SK-N-SH (cell line): ENCODE data around the gene UBE2I. TPM values are rescaled to one million over a fixed set of nuclear protein-coding genes. Genes with fewer than 3 reads are reported as not detected.
A peak's percentile ranks its signal among the peaks of the same experiment; 100 is the strongest.

ENCODE experiments used
- CTCF ChIA-PET: fragments of 300-600, 350-600 bp; formaldehyde crosslinking; extraction: SDS; loops from one replicate; lab custom pipeline; 2021; lab: Yijun Ruan, JAX
- POLR2A ChIA-PET: fragments of 350-600 bp; sonication (Branson Sonifier 250); formaldehyde crosslinking; extraction: SDS; loops from one replicate; lab custom pipeline; 2020; ENCODE audit warnings: antibody characterized with exemption, inconsistent platforms; lab: Yijun Ruan, JAX
- DNase-seq: peaks from one replicate; pipeline ENCODE4 v3.0.0; 2012
- H2AFZ ChIP-seq: fragments of 200-600 bp; sonication (generic); 2 replicates; pipeline ENCODE4 v1.8.1; 2016; ENCODE audit warnings: antibody characterized with exemption, mild to moderate bottlenecking, low read depth
- H3F3A ChIP-seq: fragments of 200-600 bp; sonication (generic); replicated peaks from 2 replicates; pipeline ENCODE3; 2016; ENCODE audit warnings: antibody characterized with exemption, mild to moderate bottlenecking; ENCODE audit not compliant: insufficient read depth
- H3K27ac ChIP-seq, 2 experiments: fragments of 200-500 bp in 1 of 2; fragments of 200-600 bp in 1 of 2; sonication (Bioruptor generic) in 1 of 2; sonication (generic), shearing (Covaris generic) in 1 of 2; 2 replicates each; pipeline versions ENCODE4 v1.5.1 to v1.6.1; 2014 to 2016; ENCODE audit warnings: low read depth in 2 of 2, inconsistent platforms in 1 of 2, low read length in 1 of 2, mild to moderate bottlenecking in 1 of 2, mixed read lengths in 1 of 2
- H3K27me3 ChIP-seq: fragments of 200-600 bp; sonication (generic), shearing (Covaris generic); 2 replicates; pipeline ENCODE4 v1.6.1; 2016; ENCODE audit warnings: mixed run types; ENCODE audit not compliant: insufficient read depth
- H3K36me3 ChIP-seq, 2 experiments: fragments of 200-500 bp in 1 of 2; fragments of 200-600 bp in 1 of 2; sonication (Bioruptor generic) in 1 of 2; sonication (generic) in 1 of 2; replicated peaks in 1 of 2; 2 replicates each; pipeline versions ENCODE3 to v1.5.1; 2014 to 2016; ENCODE audit warnings: low read length in 1 of 2, mild to moderate bottlenecking in 1 of 2; ENCODE audit not compliant: insufficient read depth in 2 of 2, control insufficient read depth in 1 of 2
- H3K4me1 ChIP-seq, 2 experiments: fragments of 200-500 bp in 1 of 2; fragments of 200-600 bp in 1 of 2; sonication (Bioruptor generic) in 1 of 2; sonication (generic), shearing (Covaris generic) in 1 of 2; 2 replicates each; pipeline versions ENCODE4 v1.5.1 to v1.6.1; 2014 to 2016; ENCODE audit warnings: low read depth in 1 of 2, low read length in 1 of 2, mixed run types in 1 of 2; ENCODE audit not compliant: insufficient read depth in 2 of 2, control insufficient read depth in 1 of 2
- H3K4me2 ChIP-seq: fragments of 200-600 bp; sonication (generic), shearing (Covaris generic); 2 replicates; pipeline ENCODE4 v1.6.1; 2017; ENCODE audit warnings: mixed run types
- H3K4me3 ChIP-seq, 2 experiments: fragments of 200-500 bp in 1 of 2; fragments of 200-600 bp in 1 of 2; sonication (Bioruptor generic) in 1 of 2; sonication (generic), shearing (Covaris generic) in 1 of 2; 2 replicates each; pipeline versions ENCODE4 v1.5.1 to v1.8.1; 2014 to 2016; ENCODE audit warnings: low read depth in 2 of 2, inconsistent platforms in 1 of 2, low read length in 1 of 2, mild to moderate bottlenecking in 1 of 2, mixed read lengths in 1 of 2, moderate library complexity in 1 of 2
- H3K79me2 ChIP-seq: fragments of 200-600 bp; sonication (generic); 2 replicates; pipeline ENCODE4 v1.8.1; 2017; ENCODE audit warnings: mild to moderate bottlenecking; ENCODE audit not compliant: insufficient read depth
- H3K9ac ChIP-seq: fragments of 200-600 bp; sonication (generic); 2 replicates; pipeline ENCODE4 v1.6.1; 2017; ENCODE audit warnings: mixed run types
- H3K9me2 ChIP-seq: fragments of 200-600 bp; sonication (generic); 2 replicates; pipeline ENCODE4 v1.6.1; 2017; ENCODE audit warnings: mixed run types
- H3K9me3 ChIP-seq: fragments of 200-600 bp; sonication (generic); 2 replicates; pipeline ENCODE4 v1.6.1; 2017; ENCODE audit warnings: mixed run types, mild to moderate bottlenecking, moderate library complexity
- H4K20me1 ChIP-seq: fragments of 200-600 bp; sonication (generic); 2 replicates; pipeline ENCODE4 v1.6.1; 2017; ENCODE audit warnings: mild to moderate bottlenecking, mixed run types; ENCODE audit not compliant: insufficient read depth
- CHD2 ChIP-seq: fragments of 150-350 bp; IDR thresholded peaks from 2 replicates; pipeline ENCODE4 v1.6.1; 2018; ENCODE audit warnings: low read length; ENCODE audit not compliant: partially characterized antibody
- CTCF ChIP-seq: fragments of 200-600 bp; sonication (generic); IDR thresholded peaks from 2 replicates; pipeline ENCODE4 v1.6.1; 2017; ENCODE audit warnings: antibody characterized with exemption, mild to moderate bottlenecking, moderate library complexity
- EP300 ChIP-seq, 2 experiments: IDR thresholded peaks; 2 replicates each; pipeline versions ENCODE4 v1.4.0 to v1.6.1; 2012; ENCODE audit warnings: borderline replicate concordance in 1 of 2, low read depth in 1 of 2, low read length in 1 of 2
- FOXJ3 ChIP-seq: sonication (generic); formaldehyde crosslinking; IDR thresholded peaks from 2 replicates; pipeline ENCODE4 v1.5.1; 2020; ENCODE audit warnings: mild to moderate bottlenecking, missing genetic modification reagents
- MXI1 ChIP-seq: IDR thresholded peaks from 2 replicates; pipeline ENCODE4 v1.6.1; 2012; ENCODE audit warnings: mild to moderate bottlenecking, low read depth, low read length, improper control_type of control experiment
- NFIC ChIP-seq: IDR thresholded peaks from 2 replicates; pipeline ENCODE4 v1.4.0; 2012; ENCODE audit warnings: borderline replicate concordance
- NRF1 ChIP-seq: IDR thresholded peaks from 2 replicates; pipeline ENCODE4 v1.6.1; 2012; ENCODE audit warnings: low read depth, mild to moderate bottlenecking, low read length
- RCOR1 ChIP-seq: fragments of 150-350 bp; IDR thresholded peaks from 2 replicates; pipeline ENCODE4 v1.6.1; 2017; ENCODE audit warnings: antibody characterized with exemption, low read length
- REST ChIP-seq: IDR thresholded peaks from 2 replicates; pipeline ENCODE4 v1.6.1; 2012; ENCODE audit warnings: mild to moderate bottlenecking, low read depth, low read length, moderate library complexity
- RFX5 ChIP-seq: IDR thresholded peaks from 2 replicates; pipeline ENCODE4 v1.6.1; 2012; ENCODE audit warnings: mild to moderate bottlenecking, improper control_type of control experiment, low read length
- SIN3A ChIP-seq: IDR thresholded peaks from 2 replicates; pipeline ENCODE4 v1.6.1; 2012; ENCODE audit warnings: low read depth, mild to moderate bottlenecking, low read length, moderate library complexity, borderline replicate concordance
- SMC3 ChIP-seq: IDR thresholded peaks from 2 replicates; pipeline ENCODE4 v1.6.1; 2012; ENCODE audit warnings: low read depth, low read length, improper control_type of control experiment
- USF1 ChIP-seq: IDR thresholded peaks from 2 replicates; pipeline ENCODE4 v1.4.0; 2012; ENCODE audit warnings: low read depth, borderline replicate concordance
- WGBS: methylation state at CpG from one replicate; pipeline ENCODE4 v1.1.6; 2017; ENCODE audit warnings: low lambda C conversion rate; 5-methylcytosine and 5-hydroxymethylcytosine counted together
- polyA plus RNA-seq, 3 experiments: library from polyadenylated mRNA; depleted of rRNA; stranded (reverse); fragments of >200 nt; gene quantifications; 2 replicates each; pipeline ENCODE4 v1.2.3, GENCODE V29; 2012

Gene UBE2I
- polyA plus RNA-seq, 1 of the 3 experiments (the other 2 are of a cell fraction): 107 TPM

- CTCF ChIA-PET: interaction anchor here (0.6 to 2.6 kb wide), 7 partner anchors 12 to 78 kb away, joined by 3 to 9 read pairs (median 4); no protein-coding TSS in a partner anchor
- Histone ChIP-seq H2AFZ (no peak overlapping the region; the same call in 1 of the 2 replicates), H3K9me2 (no peaks in the 10 kb centered on the region), H3K9me3 (no peaks in the 10 kb centered on the region)
- no peak for TF ChIP-seq MXI1
- TF ChIP-seq, all 33 proteins: peak for 0
- H3K27me3 ChIP-seq: peaks cover 15% of the 10 kb centered on the region
- H3K4me1 ChIP-seq: peaks cover 0 to 18% of the 10 kb centered on the region in 2 experiments; a peak in 1 of 4 replicates
- H3K36me3 ChIP-seq: peaks cover 0 to 8% of the 10 kb centered on the region in 2 experiments
- no peaks in the 10 kb centered on the region for H3F3A ChIP-seq
- H3K27ac ChIP-seq: no peak overlapping the region
- no peak overlapping the region for H3K9ac ChIP-seq
- POLR2A ChIA-PET: no interaction called here
- DNase-seq: no peak
- H3K4me3 ChIP-seq: peak overlapping the region; percentile 41 to 51
- no peaks in the 10 kb centered on the region for H3K79me2 ChIP-seq
- no peaks in the 10 kb centered on the region for H4K20me1 ChIP-seq
- 3% methylated on average over 20 of the region's 44 CpGs for WGBS
- H3K4me2 ChIP-seq: peak overlapping the region; percentile 73
These were observed 34.2 kb downstream of the UBE2I start for GRCh38 chr16:1343428-1344242.

- no peaks in the 10 kb centered on the region for H3F3A ChIP-seq
- H3K4me2 ChIP-seq: no peak overlapping the region
- H3K27ac ChIP-seq: no peak overlapping the region
- TF ChIP-seq CHD2 (no peak), CTCF (no peak), NFIC (no peak), REST (no peak), RCOR1 (no peak), RFX5 (no peak), EP300 (IDR thresholded peaks at IDR 0.05; ENCODE audit: borderline replicate concordance in 1 of 2, low read depth in 1 of 2, low read length in 1 of 2) (no peak), USF1 (no peak), SMC3 (no peak), NRF1 (no peak), SIN3A (no peak), FOXJ3 (no peak)
- H3K4me3 ChIP-seq: no peak overlapping the region
- no peak overlapping the region for H2AFZ ChIP-seq
- POLR2A ChIA-PET: interaction anchor here (1.3 kb wide), 1 partner anchor 76 kb away, joined by 4 read pairs; the partner anchor contains the start of gene UQCC4
- CTCF ChIA-PET: interaction anchor here (1.0 to 2.6 kb wide), 5 partner anchors 11 to 36 kb away, joined by 3 to 9 read pairs (median 4); partner anchors contain the start of gene BAIAP3
- H3K9ac ChIP-seq: no peak overlapping the region
- H3K79me2 ChIP-seq: no peaks in the 10 kb centered on the region
- H3K9me3 ChIP-seq: no peaks in the 10 kb centered on the region
- 59% methylated on average over 10 of the region's 14 CpGs for WGBS
- peaks cover 15% of the 10 kb centered on the region for H3K27me3 ChIP-seq
- H3K4me1 ChIP-seq: peaks cover 0 to 18% of the 10 kb centered on the region in 2 experiments; a peak in 1 of 4 replicates
- H3K36me3 ChIP-seq: peaks cover 0 to 17% of the 10 kb centered on the region in 2 experiments
- H4K20me1 ChIP-seq: no peaks in the 10 kb centered on the region
- no peaks in the 10 kb centered on the region for H3K9me2 ChIP-seq
- no peak for DNase-seq
These were observed 35.1 kb downstream of the UBE2I start for GRCh38 chr16:1344499-1344898.
